ENCODE data around the gene CXorf51A.

DNA sequence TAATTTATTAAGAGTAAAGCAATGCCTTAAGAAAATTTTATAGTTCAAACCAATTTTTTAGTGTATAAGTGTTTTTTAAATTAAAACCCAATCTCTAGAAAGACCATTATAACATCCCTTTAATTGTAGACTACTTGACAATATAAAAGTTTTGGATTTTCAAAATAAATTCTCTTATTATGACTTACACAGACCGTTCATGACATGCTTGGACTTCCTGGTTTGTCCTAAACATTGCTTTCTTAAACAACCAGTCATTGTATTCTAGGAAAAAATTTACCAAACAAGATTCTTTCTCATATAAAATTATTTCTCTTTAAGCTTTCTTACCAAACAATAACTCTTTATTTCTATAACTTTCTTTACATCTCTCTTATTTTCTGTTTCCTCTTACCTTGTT is 49.0 kb upstream of the CXorf51A start:
- no peak for TF ChIP-seq POLR2A (IDR thresholded peaks at IDR 0.05; ENCODE audit: low read depth, low read length)
- TF ChIP-seq TAF1 (IDR thresholded peaks at IDR 0.05; ENCODE audit: borderline replicate concordance, low read depth, low read length), result no peak
- TF ChIP-seq POLR2AphosphoS5 (IDR thresholded peaks at IDR 0.05; ENCODE audit: low read depth, low read length), result no peak

Data from GM12892 (cell line).